Lung microvascular endothelial cell (primary cell): ENCODE data around the gene MARCHF3. TPM values are rescaled to one million over a fixed set of nuclear protein-coding genes. Genes with fewer than 3 reads are reported as not detected.
A peak's percentile ranks its signal among the peaks of the same experiment; 100 is the strongest.
"Not testable (repeated sequence)": the region's sequence is repeated elsewhere in the genome, so short reads cannot be mapped to it uniquely, and the experiment has no call there.

Experiments
- DNase-seq, 2 donors: peaks; one replicate each; pipeline versions ENCODE4 v3.0.0 to v3.0.0-alpha.2; 2010; ENCODE audit warnings: low read depth in 2 of 2
- total RNA-seq: library from RNA; depleted of rRNA; stranded (reverse); fragments of >200 nt; gene quantifications from 2 replicates; pipeline ENCODE4 v1.2.1, GENCODE V29; 2014

MARCHF3 gene
- total RNA-seq, 1 donor from 2014 or later: 112 TPM

GRCh38 chr5:126877602-126878001, 152.8 kb downstream of the MARCHF3 start:
- DNase-seq: no peak

GRCh38 chr5:126875303-126875785, 155.0 kb downstream of the MARCHF3 start:
- DNase-seq: peak in 1 of 2 donors; percentile 38

DNA sequence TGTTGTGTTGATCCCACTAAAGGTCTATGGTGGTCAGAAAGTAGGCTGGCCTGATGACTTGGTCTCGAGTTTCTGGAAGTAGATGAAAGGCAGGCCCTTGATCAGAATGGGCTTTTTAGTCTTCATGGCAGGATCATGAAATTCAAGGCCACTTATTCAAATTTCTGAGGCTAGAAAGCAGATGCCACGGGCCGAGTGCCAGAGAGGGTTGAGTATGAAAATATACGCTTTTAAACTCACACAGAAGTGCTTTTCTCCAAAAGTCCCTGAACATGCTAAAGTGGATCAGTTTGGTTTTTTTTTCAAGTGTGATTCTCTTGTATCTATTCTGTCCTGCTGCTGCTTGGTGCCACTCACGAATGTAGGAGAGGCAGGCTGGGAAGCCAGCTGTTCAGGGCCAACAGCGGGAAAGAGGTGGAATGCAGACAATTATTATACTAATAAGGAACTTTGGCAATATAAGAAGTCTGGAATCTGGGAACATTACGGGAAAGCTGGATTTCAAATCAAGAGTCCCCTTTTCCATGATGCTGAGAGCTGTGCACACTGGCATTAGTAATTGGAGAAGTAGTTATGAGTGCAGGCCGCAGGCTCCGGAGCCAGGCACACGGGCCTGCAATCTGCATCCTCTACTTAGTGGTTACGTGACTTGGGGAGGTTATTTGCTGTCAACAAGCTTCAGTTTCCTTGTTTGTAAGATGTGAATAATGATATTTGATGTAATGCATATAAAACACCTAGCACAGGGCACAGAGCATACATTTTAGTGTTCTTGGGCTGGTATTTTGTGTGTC, 157.6 kb downstream of the MARCHF3 start:
- DNase-seq: no peak

GRCh38 chr5:126871441-126871840, 158.9 kb downstream of the MARCHF3 start:
- no peak for DNase-seq

GRCh38 chr5:126869005-126869451, 161.3 kb downstream of the MARCHF3 start:
- peak in 1 of 2 donors; percentile 58 for DNase-seq

DNA sequence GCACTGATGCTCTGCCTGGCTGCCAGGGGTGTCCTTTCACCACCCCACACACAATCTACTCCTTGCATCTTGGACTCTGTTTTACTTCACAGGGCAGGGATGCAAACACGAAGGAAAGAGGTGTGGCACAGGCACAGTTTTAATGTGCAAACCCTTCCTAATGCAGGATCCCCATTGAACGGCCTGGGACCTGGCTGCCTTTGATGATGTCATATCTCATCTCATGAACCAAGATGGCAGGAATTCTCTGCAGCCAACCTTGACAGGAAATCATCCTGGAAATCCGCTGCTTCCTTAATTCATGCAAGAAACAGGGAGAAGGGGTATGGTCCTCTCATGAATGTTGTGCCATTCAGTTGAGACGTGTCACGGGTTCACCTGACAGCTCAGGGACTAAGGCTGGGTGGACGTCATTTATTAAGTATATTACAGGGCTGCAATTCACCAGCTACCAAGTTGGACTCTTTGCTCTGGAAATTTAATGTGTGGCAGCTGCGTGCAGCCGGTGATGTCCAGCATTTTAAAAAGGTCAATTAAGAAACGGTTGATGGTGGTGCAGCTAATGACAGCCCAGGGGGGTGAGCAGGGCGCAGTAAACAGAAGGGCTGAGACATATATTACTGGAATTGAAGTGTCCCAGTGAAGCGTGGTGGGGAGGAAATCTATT, 161.9 kb downstream of the MARCHF3 start:
- no peak for DNase-seq

DNA sequence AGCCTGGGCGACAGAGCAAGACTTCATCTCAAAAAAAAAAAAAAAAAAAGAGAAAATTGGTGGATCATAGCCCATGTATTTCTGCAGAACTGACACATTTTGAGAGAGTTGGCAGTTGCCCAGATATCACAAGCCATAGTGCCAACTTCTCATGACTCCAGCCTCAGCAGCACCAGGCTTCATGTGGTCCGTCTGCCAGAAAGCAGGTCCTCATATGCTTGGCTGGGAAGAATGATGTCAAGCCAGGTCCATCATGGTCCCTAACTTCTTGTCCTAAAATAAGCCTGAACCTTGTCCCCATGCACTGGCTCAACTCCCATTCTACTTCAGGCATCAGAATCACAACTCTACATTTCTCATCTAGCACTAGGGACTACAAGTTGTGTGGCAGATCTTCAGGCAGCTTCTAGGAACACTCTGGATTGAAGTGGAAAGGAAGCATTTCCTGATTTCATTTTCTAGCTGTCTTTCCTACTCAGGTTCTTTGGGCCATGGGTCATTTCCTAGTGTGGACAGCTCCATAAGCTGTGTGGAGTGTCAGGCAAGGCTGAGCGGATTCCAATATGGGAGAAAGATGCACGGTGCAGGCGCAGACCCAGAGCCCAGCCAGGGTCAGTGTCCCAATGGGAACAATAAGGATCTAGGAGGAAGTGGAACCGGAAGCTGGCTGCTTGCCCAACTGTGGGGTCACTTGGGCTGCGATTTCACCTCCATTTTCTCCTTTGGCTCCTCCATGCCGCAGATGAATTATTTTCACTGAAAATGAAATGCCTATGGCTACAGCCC, 163.3 kb downstream of the MARCHF3 start:
- DNase-seq: peak; percentile 46 to 79

- DNase-seq: peak in 1 of 2 donors; percentile 76
Observed at GRCh38 chr5:126865299-126865698, 165.1 kb downstream of the MARCHF3 start.

GRCh38 chr5:126864042-126864688, 166.2 kb downstream of the MARCHF3 start:
- no peak for DNase-seq

GRCh38 chr5:126863402-126863801, 167.0 kb downstream of the MARCHF3 start:
- no peak for DNase-seq

GRCh38 chr5:126858441-126858840, 171.9 kb downstream of the MARCHF3 start:
- no peak for DNase-seq

DNA sequence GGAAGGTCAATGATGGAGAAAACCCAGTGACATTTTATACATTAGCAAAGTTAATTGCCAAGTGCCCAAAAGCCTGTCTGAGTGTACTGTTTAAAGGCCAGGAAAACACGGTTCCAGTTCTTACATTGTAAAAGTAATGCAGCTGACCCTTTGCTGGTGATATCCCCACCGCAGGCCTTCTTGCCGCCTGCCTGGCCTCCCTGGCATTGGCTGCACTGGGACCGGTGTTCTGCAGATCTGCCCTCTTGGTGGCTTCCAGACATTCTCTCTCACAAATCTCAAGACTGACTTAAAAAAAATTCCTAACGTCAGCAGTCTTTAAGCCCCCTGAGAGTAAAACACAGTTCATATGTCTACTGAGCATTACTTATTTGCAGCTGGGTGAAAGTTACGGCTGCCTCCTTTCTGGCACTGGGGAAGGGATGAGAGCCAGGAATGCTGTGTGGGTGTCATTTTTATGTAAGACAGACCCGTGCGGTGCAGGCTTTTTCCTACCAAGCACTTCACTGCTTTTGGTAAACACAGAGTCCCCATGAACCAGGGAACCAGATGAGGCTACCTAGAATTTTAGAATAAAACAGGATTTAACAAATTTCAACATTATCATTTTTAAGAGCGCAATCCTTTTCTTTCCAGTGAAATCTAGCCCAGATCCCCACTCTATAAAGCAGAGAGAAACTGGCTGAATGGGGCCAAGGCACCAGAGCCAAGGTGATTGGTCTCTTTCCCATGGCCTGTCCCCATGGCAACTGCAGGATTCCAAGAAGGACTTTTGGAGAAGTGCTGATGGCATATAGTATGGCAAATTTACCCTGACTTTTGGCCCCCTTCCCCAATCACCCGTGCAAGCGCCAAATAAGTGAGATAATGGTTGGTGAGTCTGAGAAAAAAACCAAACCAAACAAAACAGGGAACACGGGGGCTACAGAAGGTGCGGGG, 172.6 kb downstream of the MARCHF3 start:
- no peak for DNase-seq

DNA sequence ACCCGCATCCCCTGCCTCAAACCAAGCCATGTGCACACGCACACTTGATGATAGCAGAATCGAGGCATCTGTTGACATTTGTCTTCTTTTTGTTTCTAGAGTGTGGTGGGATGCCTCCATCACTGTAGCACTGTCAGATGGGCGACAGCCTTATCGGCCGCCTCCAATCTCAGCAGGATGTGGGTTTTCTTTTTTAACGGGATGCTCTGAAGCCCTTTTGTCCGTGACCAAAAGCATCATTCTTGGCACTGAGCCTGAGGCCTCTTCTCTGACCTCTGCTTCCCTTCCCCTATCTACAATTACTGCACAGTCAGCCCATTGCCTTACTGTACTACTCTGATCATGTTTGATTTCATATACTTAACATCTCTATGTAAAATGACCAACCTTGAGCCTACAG, 175.1 kb downstream of the MARCHF3 start:
- peak; percentile 56 to 83 for DNase-seq

DNA sequence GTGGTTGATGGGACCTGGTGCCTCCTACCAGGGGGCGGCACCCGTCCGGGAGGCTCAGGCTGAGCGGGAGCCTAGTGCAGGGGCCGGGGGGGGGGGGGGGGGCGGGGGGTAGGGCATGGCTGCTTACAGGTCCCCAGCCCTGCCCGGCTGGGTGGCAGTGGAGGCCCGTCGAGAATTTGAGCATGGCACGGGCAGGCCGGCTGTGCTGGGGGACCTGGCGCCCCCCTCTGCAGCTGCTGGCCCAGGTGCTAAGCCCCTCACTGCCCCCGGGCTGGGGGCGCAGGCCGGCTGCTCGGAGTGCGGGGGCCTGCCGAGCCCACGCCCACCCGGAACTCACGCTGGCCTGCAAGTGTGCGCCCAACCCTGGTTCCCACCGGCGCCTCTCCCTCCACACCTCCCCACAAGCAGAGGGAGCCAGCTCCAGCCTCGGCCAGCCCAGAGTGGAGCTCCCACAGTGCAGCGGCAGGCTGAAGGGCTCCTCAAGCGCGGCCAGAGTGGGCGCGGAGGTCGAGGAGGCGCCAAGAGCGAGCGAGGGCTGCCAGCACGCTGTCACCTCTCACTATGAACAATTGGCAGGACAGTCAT, 175.7 kb downstream of the MARCHF3 start:
- no peak for DNase-seq

- not testable (repeated sequence) for DNase-seq
Observed at GRCh38 chr5:126853541-126854307, 176.6 kb downstream of the MARCHF3 start.

GRCh38 chr5:126852841-126853271, 177.5 kb downstream of the MARCHF3 start:
- peak; percentile 46 to 71 for DNase-seq

GRCh38 chr5:126852091-126852571, 178.2 kb downstream of the MARCHF3 start:
- DNase-seq: peak in 1 of 2 donors; percentile 86

GRCh38 chr5:126851501-126852011, 178.8 kb downstream of the MARCHF3 start:
- DNase-seq: peak in 1 of 2 donors; percentile 74
